Colonic mucosa (tissue), 4 donors: ENCODE measurements around the gene CCDC9. TPM values are rescaled to one million over a fixed set of nuclear protein-coding genes. Genes with fewer than 3 reads are reported as not detected.
A peak's percentile ranks its signal among the peaks of the same experiment; 100 is the strongest.

Experiments used
- DNase-seq: peaks from one replicate; pipeline ENCODE4 v3.0.0-alpha.2; 2020
- H3K27ac ChIP-seq: fragments of 200-600 bp; one replicate; pipeline ENCODE4 v1.8.0; 2021
- H3K27me3 ChIP-seq: fragments of 200-600 bp; one replicate; pipeline ENCODE4 v1.8.0; 2021
- H3K36me3 ChIP-seq: fragments of 200-600 bp; one replicate; pipeline ENCODE4 v1.8.0; 2021
- H3K4me1 ChIP-seq: fragments of 200-600 bp; one replicate; pipeline ENCODE4 v1.8.0; 2021; ENCODE audit warnings: mild to moderate bottlenecking
- H3K4me3 ChIP-seq: fragments of 200-600 bp; one replicate; pipeline ENCODE4 v1.8.0; 2021
- H3K9ac ChIP-seq, 2 donors: one replicate each; pipeline ENCODE4 v1.7.0; 2013; ENCODE audit warnings: control low read depth in 2 of 2, low read depth in 2 of 2, low read length in 2 of 2
- H3K9me3 ChIP-seq: fragments of 200-600 bp; one replicate; pipeline ENCODE4 v1.8.0; 2021
- intact Hi-C: fragments of 100-400 bp; cut with DNase I; formaldehyde crosslinking; loops from one replicate; pipeline ENCODE4 v1.14.1; 2022
- total RNA-seq, 2 donors: library from RNA; stranded (reverse); fragmentation: NEBNext Ultra II Directional in 1 of 2; extraction: Animal tissue kit (Norgen Biotek cat#: 25700) in 1 of 2; gene quantifications; one replicate each; pipeline ENCODE4 v1.2.1, GENCODE V29; 2021
- TF ChIP-seq, protein P1 (sequence below): fragments of 200-600 bp; IDR thresholded peaks from one replicate; pipeline ENCODE4 v1.8.0; 2022; ENCODE audit warnings: antibody characterized with exemption, mild to moderate bottlenecking
- donor health status: healthy.
- donor health status: DM: no; HTN: no; CAD: no.
- donor health status: DM: no; HTN: no; CAD: no.

CCDC9 gene
- total RNA-seq, 2 donors from 2014 or later, result 27.2 to 37.3 TPM

- H3K36me3 ChIP-seq, result no peaks in the 10 kb centered on the region
- H3K9me3 ChIP-seq, result no peaks in the 10 kb centered on the region
- DNase-seq, result no peak
- no peaks in the 10 kb centered on the region for H3K4me1 ChIP-seq
- TF ChIP-seq, protein P1, sequence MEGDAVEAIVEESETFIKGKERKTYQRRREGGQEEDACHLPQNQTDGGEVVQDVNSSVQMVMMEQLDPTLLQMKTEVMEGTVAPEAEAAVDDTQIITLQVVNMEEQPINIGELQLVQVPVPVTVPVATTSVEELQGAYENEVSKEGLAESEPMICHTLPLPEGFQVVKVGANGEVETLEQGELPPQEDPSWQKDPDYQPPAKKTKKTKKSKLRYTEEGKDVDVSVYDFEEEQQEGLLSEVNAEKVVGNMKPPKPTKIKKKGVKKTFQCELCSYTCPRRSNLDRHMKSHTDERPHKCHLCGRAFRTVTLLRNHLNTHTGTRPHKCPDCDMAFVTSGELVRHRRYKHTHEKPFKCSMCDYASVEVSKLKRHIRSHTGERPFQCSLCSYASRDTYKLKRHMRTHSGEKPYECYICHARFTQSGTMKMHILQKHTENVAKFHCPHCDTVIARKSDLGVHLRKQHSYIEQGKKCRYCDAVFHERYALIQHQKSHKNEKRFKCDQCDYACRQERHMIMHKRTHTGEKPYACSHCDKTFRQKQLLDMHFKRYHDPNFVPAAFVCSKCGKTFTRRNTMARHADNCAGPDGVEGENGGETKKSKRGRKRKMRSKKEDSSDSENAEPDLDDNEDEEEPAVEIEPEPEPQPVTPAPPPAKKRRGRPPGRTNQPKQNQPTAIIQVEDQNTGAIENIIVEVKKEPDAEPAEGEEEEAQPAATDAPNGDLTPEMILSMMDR, result no peak
- no peaks in the 10 kb centered on the region for H3K27me3 ChIP-seq
- intact Hi-C loops, result no loop called here
- no peak overlapping the region for H3K27ac ChIP-seq
- peak overlapping the region in 1 of 2 donors; percentile 56 for H3K9ac ChIP-seq
- H3K4me3 ChIP-seq, result peak overlapping the region; percentile 9
Measured at GRCh38 chr19:47310323-47310722, 54.0 kb downstream of the CCDC9 start.

GRCh38 chr19:47310819-47311218 lies 54.5 kb downstream of the CCDC9 start:
- Histone ChIP-seq H3K27me3 (no peaks in the 10 kb centered on the region), H3K27ac (no peak overlapping the region), H3K9me3 (no peaks in the 10 kb centered on the region), H3K9ac (peak overlapping the region in 1 of 2 donors; percentile 56), H3K4me3 (peak overlapping the region; percentile 9), H3K4me1 (no peaks in the 10 kb centered on the region), H3K36me3 (no peaks in the 10 kb centered on the region)
- no peak for DNase-seq
- TF ChIP-seq, protein P1, result no peak
- intact Hi-C loops, result no loop called here

GRCh38 chr19:47312366-47313006 lies 56.2 kb downstream of the CCDC9 start:
- H3K4me3 ChIP-seq, result no peak overlapping the region
- intact Hi-C loops, result no loop called here
- no peak for DNase-seq
- H3K36me3 ChIP-seq, result no peaks in the 10 kb centered on the region
- TF ChIP-seq, protein P1, result no peak
- no peak overlapping the region for H3K9ac ChIP-seq
- H3K27me3 ChIP-seq, result no peaks in the 10 kb centered on the region
- H3K4me1 ChIP-seq, result no peaks in the 10 kb centered on the region
- no peak overlapping the region for H3K27ac ChIP-seq
- H3K9me3 ChIP-seq, result no peaks in the 10 kb centered on the region

DNA sequence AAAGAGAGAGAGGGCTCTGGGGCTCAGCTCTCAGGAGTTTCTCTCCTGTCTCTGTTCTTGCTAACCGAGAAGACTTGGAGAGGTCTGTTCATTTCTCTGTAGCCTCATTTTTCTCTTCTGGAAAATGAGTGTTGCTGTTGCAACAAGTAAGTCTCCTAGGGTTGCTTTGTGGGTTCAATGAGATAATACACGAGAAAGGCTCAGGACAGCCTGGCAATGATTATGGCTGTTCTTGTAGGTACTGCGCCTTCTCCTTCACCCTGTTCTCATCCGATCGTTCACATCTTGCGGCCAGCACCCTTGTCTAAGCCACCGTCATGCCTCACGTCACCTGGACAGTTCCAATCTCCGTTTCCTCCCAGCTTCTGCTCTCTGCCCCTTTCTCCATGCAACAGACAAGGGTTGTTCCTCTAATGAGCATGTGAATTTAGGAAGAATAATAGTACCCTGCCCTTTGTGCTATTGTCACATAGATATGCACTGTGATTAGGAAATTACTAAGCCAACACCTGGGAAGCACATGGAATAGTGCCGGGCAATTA lies 57.5 kb downstream of the CCDC9 start:
- DNase-seq, result no peak
- Histone ChIP-seq H3K4me1 (no peaks in the 10 kb centered on the region), H3K27me3 (no peaks in the 10 kb centered on the region), H3K27ac (no peak overlapping the region), H3K36me3 (no peaks in the 10 kb centered on the region), H3K4me3 (no peak overlapping the region), H3K9me3 (no peaks in the 10 kb centered on the region), H3K9ac (no peak overlapping the region)
- TF ChIP-seq, protein P1, result no peak
- intact Hi-C loops, result no loop called here

- H3K36me3 ChIP-seq, result no peaks in the 10 kb centered on the region
- no peak overlapping the region for H3K27ac ChIP-seq
- no peaks in the 10 kb centered on the region for H3K27me3 ChIP-seq
- no peaks in the 10 kb centered on the region for H3K4me1 ChIP-seq
- peak; percentile 38 for DNase-seq
- H3K9me3 ChIP-seq, result no peaks in the 10 kb centered on the region
- no peak overlapping the region for H3K9ac ChIP-seq
- no peak overlapping the region for H3K4me3 ChIP-seq
- intact Hi-C loops, result no loop called here
- TF ChIP-seq, protein P1, result no peak
Measured at GRCh38 chr19:47315125-47315821, 58.9 kb downstream of the CCDC9 start.
